Measurements from ENCODE around the gene SYNE2.

SYNE2 gene

DNA sequence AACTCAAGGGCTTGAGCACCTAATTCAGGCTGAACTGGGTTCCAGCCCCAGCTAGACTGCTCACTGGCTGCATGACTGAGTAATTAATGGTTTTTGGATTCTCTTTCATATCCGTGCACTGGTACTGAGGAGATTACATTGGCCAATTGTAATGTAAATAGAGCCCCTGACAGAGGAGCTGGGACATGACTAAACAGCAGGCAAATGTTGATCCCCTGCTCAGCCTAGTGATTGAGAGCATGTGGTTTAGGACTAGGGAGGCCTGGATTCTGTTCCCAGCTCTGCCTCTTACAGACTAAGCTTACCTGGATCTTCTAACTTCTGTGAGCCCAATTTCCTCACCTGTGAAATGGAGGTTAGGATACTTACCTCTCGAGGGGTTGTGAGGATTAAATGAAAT, 237.1 kb downstream of the SYNE2 start:
- H4K20me1 ChIP-seq (ENCODE audit: low read depth, low read length): no peaks in the 10 kb centered on the region
- no peak overlapping the region for H3K4me2 ChIP-seq (ENCODE audit: low read depth, low read length, poor library complexity, severe bottlenecking)
- H2AFZ ChIP-seq (ENCODE audit: low read depth, low read length, severe bottlenecking): no peak overlapping the region
- H3K36me3 ChIP-seq (ENCODE audit: low read length): peaks cover 73% of the 10 kb centered on the region
- no peak overlapping the region for H3K4me3 ChIP-seq (ENCODE audit: insufficient read depth, low read length, poor library complexity, severe bottlenecking)
- no peak overlapping the region for H3K9ac ChIP-seq (ENCODE audit: low read length)
- no peak overlapping the region for H3K27ac ChIP-seq (ENCODE audit: low read depth, low read length)
- no peaks in the 10 kb centered on the region for H3K27me3 ChIP-seq (ENCODE audit: low read length)
- H3K79me2 ChIP-seq (ENCODE audit: insufficient read depth, low read length): no peaks in the 10 kb centered on the region
- no peaks in the 10 kb centered on the region; the same call in 1 of the 2 replicates for H3F3A ChIP-seq (ENCODE audit: insufficient read depth)
- no peaks in the 10 kb centered on the region for H3K9me3 ChIP-seq (ENCODE audit: insufficient read depth, low read length)
- TF ChIP-seq, protein P1, sequence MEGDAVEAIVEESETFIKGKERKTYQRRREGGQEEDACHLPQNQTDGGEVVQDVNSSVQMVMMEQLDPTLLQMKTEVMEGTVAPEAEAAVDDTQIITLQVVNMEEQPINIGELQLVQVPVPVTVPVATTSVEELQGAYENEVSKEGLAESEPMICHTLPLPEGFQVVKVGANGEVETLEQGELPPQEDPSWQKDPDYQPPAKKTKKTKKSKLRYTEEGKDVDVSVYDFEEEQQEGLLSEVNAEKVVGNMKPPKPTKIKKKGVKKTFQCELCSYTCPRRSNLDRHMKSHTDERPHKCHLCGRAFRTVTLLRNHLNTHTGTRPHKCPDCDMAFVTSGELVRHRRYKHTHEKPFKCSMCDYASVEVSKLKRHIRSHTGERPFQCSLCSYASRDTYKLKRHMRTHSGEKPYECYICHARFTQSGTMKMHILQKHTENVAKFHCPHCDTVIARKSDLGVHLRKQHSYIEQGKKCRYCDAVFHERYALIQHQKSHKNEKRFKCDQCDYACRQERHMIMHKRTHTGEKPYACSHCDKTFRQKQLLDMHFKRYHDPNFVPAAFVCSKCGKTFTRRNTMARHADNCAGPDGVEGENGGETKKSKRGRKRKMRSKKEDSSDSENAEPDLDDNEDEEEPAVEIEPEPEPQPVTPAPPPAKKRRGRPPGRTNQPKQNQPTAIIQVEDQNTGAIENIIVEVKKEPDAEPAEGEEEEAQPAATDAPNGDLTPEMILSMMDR (IDR thresholded peaks at IDR 0.05; ENCODE audit: insufficient read depth, low read length, poor library complexity, severe bottlenecking): no peak
- TF ChIP-seq EZH2phosphoT487 (conservative IDR thresholded peaks at IDR 0.05; ENCODE audit: low read length): no peak
- H3K9me2 ChIP-seq (replicated peaks; ENCODE audit: insufficient read depth, low read length): no peaks in the 10 kb centered on the region

DNA sequence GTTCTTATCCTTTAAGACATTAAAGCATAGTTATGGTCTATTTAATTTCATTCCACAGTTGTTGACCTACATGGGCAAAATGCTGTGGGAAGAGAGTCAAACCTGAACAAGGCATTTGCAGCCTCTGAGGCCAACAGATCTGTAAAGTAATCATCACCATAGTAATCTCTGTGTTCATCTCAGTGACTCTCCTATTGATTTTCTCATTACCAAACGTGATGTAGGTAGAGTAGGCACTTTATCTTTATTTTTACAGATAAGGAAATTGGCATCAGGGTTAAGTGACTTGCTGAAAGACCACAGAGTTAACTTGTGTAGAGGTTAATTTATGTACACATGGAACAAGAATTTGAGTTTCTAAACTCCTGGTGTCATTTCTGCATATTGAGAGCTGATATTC, 238.4 kb downstream of the SYNE2 start:
- Histone ChIP-seq H3K9me3 (ENCODE audit: insufficient read depth, low read length) (no peaks in the 10 kb centered on the region), H3F3A (ENCODE audit: insufficient read depth) (no peaks in the 10 kb centered on the region; the same call in 1 of the 2 replicates), H3K36me3 (ENCODE audit: low read length) (peaks cover 80% of the 10 kb centered on the region), H3K79me2 (ENCODE audit: insufficient read depth, low read length) (no peaks in the 10 kb centered on the region), H4K20me1 (ENCODE audit: low read depth, low read length) (no peaks in the 10 kb centered on the region), H3K27me3 (ENCODE audit: low read length) (no peaks in the 10 kb centered on the region), H3K9me2 (replicated peaks; ENCODE audit: insufficient read depth, low read length) (no peaks in the 10 kb centered on the region), H3K9ac (ENCODE audit: low read length) (no peak overlapping the region), H3K4me3 (ENCODE audit: insufficient read depth, low read length, poor library complexity, severe bottlenecking) (no peak overlapping the region), H2AFZ (ENCODE audit: low read depth, low read length, severe bottlenecking) (no peak overlapping the region), H3K27ac (ENCODE audit: low read depth, low read length) (no peak overlapping the region), H3K4me2 (ENCODE audit: low read depth, low read length, poor library complexity, severe bottlenecking) (no peak overlapping the region)
- no peak for TF ChIP-seq EZH2phosphoT487 (conservative IDR thresholded peaks at IDR 0.05; ENCODE audit: low read length)
- TF ChIP-seq, protein P1 (IDR thresholded peaks at IDR 0.05; ENCODE audit: insufficient read depth, low read length, poor library complexity, severe bottlenecking): no peak

DNA sequence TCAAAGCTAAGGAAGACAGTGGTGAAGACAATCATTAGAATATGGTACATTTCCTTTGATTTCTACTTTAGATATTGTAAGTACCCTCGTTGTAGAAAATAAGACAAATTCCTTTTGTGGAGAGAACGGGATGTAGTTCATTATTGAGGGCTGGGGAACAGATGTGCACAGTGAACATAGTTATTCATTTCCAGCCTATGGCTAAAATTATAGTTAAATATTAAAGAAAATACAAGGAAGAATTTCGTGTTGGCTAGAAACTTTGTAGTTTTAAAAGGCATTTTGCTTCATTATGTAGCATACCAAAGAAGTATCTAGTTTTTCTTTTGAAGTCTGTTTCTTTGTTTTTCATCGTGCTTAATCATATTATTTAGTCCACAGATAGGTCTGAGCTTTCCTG, 239.5 kb downstream of the SYNE2 start:
- H3K9me2 ChIP-seq (replicated peaks; ENCODE audit: insufficient read depth, low read length): no peaks in the 10 kb centered on the region
- no peak overlapping the region for H2AFZ ChIP-seq (ENCODE audit: low read depth, low read length, severe bottlenecking)
- H3K27ac ChIP-seq (ENCODE audit: low read depth, low read length): no peak overlapping the region
- no peak overlapping the region for H3K9ac ChIP-seq (ENCODE audit: low read length)
- TF ChIP-seq, protein P1 (IDR thresholded peaks at IDR 0.05; ENCODE audit: insufficient read depth, low read length, poor library complexity, severe bottlenecking): no peak
- no peak for TF ChIP-seq EZH2phosphoT487 (conservative IDR thresholded peaks at IDR 0.05; ENCODE audit: low read length)
- no peak overlapping the region for H3K4me3 ChIP-seq (ENCODE audit: insufficient read depth, low read length, poor library complexity, severe bottlenecking)
- no peaks in the 10 kb centered on the region for H3K27me3 ChIP-seq (ENCODE audit: low read length)
- peaks cover 79% of the 10 kb centered on the region for H3K36me3 ChIP-seq (ENCODE audit: low read length)
- no peaks in the 10 kb centered on the region; the same call in 1 of the 2 replicates for H3F3A ChIP-seq (ENCODE audit: insufficient read depth)
- no peaks in the 10 kb centered on the region for H3K79me2 ChIP-seq (ENCODE audit: insufficient read depth, low read length)
- no peaks in the 10 kb centered on the region for H3K9me3 ChIP-seq (ENCODE audit: insufficient read depth, low read length)
- H3K4me2 ChIP-seq (ENCODE audit: low read depth, low read length, poor library complexity, severe bottlenecking): no peak overlapping the region
- no peaks in the 10 kb centered on the region for H4K20me1 ChIP-seq (ENCODE audit: low read depth, low read length)

All from SU-DHL-6 (cell line).